ENCODE results near the gene SLC35F6.

DNA sequence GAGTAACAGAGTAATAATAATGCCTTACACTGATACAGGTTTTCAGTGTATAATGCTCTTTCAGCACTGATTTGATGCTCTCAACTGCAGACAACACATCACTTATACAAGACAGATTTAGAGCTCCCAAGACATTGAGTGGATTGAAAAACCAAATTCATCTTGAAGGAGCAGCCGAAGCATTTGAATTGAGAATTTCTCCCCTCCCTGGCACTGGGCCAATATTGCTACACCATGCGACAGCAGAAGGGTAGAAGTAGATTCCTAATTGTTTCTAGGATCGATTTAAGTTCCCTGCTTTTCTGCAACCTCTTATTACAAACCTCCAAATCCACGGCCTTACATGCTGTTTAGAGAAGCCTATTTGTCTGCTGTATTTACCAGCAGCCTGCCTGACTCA is 37.2 kb downstream of the SLC35F6 start:
- no peak for TF ChIP-seq POLR2A (IDR thresholded peaks at IDR 0.05; ENCODE audit: low read length)
- TF ChIP-seq SREBF2 (IDR thresholded peaks at IDR 0.05) = no peak
- TF ChIP-seq, protein P1, sequence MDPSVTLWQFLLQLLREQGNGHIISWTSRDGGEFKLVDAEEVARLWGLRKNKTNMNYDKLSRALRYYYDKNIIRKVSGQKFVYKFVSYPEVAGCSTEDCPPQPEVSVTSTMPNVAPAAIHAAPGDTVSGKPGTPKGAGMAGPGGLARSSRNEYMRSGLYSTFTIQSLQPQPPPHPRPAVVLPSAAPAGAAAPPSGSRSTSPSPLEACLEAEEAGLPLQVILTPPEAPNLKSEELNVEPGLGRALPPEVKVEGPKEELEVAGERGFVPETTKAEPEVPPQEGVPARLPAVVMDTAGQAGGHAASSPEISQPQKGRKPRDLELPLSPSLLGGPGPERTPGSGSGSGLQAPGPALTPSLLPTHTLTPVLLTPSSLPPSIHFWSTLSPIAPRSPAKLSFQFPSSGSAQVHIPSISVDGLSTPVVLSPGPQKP (IDR thresholded peaks at IDR 0.05; ENCODE audit: low read depth, low read length) = no peak
